Colon (tissue), 2 donors: ENCODE data around the gene SPEN.
"Not testable (repeated sequence)": the region's sequence is repeated elsewhere in the genome, so short reads cannot be mapped to it uniquely, and the experiment has no call there.

Experiments
- FAIRE-seq: peaks from 2 replicates; lab custom pipeline; 2012; peaks lifted over from hg19 to GRCh38; lab: Jason Lieb, UNC
- donor health status: control.
- donor health status: control.

SPEN gene

DNA sequence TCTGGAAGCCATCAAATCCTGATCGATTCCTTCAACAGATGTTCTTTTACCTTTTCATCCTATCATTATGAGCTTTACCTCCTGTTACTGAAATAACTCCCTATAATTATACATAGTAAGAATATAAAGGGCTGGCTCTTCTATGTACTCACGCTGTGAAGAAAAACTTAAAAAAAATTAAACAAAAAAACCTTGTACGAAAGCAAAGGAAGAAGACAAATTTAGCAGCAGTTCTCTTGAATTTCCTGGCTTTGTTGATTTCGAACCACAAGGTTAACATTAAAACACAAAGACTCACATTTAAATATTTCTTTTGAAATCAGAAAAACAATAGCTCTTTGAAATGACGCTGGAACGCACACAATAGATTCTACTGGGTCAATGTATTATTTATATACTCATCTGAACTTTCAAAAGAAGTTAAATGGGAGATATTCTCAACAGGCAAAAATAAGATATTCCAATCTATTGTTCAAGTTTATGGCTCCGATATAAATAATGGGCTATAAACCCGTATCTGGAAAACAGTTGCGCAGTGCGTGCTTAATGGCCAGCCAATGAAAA, 13.6 kb upstream of the SPEN start:
- FAIRE-seq: peak; percentile 14

DNA sequence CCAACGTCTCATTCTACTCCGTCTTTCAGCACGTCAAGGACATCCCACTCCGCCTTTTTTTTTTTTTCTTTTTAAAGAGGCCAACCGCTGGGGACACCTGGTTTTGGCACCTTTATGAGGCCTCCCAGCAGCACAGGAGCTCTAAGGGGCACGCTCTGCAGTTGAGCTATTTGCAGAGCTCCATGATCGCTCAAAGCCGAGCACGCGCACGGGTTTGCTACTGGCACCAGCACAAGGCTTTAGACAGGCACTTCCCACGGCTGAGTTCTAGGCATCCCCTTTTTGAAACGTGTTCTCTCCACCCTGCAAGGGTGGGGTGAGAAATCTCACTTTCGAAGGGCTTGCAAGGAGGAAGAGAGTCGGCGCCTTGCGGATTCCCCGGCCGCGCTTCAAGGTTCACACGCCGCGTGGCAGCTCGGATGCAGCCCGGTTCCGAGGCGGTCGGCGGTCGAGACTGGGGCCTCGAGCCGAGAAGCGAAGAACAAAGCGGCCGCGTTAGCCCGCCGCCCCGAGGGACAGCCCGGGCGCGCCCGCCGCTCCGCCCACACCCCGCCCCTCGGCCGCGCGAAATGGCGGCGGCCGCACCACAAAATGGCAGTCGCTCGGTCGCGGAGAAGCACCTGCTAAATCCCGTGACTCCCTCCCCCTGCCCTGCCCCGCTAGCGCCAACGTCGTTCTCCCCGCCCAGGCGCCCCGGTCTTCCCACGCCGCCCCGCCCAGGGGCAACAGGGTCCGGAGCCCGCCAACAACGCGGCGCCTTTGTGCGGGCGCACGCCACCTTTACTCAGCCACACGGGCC, 12.9 kb upstream of the SPEN start:
- no peak for FAIRE-seq

DNA sequence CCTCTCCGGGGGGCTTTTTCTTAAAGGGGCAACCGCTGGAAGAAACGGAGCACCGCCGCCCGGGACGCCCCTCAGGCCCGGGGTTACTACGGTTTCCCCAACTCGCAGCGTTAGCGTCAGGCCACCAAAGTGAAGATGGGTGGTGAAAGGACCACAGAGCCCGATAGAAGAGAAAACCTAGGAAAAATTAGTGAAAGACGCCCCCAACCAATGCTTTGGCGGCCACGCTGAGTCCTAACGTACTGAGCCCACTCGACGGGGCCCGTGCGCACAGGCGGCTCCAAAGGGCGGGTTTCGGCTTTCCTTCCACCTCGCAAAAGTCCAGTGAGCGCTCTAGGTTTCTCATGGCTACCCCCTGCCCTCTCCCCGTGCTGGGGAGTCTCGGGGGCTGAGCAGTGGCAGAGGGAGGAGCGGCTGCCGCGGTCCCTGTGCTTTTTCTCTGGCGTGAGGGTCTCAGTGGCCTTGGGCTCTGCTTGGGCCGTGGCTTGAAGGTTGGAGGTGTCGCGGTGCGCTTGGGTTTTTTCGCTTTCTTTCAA, 12.2 kb upstream of the SPEN start:
- no peak for FAIRE-seq

DNA sequence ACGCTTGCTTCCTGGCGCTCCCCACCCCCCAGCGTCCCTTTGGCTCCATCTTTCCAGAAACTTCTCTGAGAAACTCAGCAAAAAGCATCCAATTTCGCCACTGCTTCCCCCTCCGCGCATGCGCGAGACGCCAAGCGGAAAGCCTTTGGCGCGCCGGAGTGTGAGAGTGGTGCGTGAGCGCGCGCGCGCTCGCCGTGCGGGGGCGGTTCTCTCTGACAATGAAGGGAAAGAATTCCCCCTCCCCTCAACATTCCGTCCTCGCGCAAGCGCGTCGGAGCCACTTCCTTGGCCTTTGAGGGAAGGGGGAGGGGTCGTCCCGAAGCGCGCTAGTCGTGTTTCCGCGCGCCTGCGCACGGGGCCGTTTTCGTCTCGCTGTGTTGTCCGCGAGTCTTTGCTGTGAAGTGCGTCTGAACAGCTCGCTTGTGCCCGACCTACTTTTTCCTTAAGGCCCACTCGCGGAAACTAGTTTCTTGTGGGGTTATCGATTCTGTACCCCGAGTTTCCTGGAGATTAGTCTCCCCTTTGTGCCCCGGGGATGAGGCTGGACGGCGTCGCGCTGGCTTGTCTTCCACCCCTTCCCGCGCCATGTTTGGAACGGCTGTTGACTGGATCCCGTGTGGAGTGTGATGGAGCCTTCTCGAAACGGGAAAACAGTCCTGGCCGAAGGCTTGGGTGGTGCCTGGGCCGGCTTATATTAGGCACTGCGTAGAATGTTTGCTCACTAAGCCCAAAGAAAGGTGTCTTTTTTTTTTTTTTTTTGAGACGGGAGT, 11.6 kb upstream of the SPEN start:
- no peak for FAIRE-seq

DNA sequence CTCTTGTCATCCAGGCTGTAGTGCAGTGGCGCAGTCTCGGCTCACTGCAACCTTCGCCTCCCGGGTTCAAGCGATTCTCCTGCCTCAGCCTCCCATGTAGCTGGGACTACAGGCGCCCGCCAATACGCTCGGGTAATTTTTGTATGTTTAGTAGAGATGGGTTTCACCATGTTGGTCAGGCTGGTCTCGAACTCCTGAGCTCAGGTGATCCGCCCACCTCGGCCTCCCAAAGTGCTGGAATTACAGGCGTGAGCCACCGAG, 11.1 kb upstream of the SPEN start:
- FAIRE-seq: not testable (repeated sequence)

DNA sequence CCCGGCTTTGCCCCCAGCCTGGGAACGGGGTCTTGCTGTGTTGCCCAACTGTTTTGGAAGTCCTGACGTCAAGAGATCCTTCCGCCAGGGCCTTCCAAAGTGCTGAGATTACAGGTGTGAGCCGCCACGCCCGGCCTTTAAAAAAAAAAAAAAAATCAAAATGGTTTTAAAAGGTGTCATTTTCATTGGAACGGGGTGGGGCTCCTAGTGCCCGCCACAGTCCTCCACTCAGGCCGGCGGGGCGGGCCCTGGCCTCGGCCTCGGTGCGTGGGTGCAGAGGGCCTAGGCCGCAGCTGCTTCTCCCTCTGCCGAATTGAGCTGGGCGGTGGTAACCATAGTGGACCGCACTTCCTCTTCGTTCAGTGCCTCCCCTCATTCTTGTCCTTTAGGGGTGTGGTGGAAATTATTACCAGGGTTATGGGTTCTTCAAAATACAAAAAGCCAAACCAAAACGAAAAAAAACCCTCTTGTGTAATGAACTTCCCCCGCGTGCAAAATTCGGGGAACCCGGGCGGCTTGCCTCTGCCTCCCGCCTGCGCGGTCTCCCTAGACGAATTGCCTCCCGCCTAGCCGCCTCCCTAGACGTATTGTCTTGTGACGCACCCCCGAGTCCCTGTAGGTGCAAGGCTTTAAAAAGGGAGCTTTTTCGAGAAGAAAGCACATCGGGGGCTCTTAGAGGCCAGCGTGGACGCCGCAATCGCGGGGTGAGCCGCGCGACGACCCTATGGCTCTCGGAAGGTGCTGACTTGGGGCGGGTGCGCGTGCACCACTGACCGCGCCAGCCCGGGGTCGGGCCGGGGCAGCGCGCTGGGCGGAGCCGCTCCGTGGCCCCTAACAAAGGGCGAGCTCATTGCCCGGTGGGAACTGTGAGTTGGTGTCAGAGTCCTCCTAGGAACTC, 10.5 kb upstream of the SPEN start:
- no peak for FAIRE-seq

DNA sequence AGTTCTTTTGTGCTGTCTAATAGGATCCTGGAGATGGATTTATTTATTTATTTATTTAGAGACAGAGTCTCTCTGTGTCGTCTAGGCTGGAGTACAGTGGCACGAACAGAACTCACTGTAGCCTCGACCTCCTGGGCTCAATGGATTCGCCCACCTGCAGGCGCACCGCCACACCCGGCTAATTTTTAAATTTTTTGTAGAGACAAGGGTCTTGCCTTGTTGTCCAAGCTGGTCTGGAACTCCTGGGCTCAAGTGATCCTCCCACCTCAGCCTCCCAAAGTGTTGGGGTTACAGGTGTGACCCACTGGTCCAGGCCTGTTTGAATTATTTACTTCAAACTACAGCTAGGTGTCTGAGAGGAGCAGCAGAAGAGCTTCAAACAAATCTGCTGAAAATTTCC, 9.6 kb upstream of the SPEN start:
- no peak for FAIRE-seq

DNA sequence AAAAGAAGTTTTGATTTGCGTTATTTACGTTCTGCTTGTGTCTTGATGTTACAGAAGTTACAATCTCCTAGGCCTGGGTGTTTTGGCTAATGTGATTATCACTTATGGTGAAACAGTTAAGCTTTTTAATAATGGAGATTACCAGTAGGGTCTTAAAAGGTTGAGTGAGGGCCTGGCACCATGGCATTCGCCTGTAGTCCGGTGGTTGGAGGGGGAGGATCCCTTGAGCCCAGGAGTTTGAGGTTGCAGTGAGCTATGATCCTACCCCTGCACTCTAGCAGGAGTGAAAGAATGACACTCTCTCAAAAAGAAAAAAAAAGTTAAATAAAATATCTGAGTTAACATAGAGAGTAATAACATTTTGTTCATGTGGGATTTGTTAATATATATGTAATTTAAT, 8.8 kb upstream of the SPEN start:
- FAIRE-seq: no peak

DNA sequence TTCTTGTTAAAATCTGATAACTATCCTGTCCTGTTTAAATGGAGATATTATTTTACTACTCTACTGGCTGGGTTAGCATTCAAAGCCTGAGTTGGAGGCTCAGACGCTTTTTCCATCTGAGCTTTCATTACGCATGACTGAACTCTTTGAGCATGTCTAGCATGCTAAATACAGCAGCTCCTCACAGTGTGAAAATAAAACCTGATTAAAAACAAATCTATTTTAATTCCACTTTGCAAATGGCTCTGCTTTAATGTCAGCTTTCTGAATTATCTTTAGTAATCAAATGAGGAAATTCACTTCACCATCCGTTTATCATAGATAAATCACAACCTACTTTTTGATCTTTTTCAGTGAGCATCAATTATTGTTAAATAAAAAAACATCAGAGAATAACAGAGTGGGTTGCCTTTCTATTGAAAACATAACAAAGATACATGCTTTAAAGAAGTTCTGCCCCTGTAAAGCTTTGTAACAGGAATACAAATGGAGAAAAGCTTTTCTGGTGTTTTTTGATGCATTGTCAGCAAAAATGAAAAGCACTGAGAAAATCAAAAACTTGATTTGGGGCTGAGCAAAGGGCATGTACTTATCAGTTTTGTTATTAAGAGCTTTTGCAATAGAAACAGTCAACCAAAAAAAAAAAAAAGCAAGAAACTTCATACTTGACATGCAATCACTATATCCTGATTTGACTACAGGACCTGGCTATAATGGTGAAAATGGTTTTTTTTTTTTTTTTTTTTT, 3.5 kb upstream of the SPEN start:
- no peak for FAIRE-seq

DNA sequence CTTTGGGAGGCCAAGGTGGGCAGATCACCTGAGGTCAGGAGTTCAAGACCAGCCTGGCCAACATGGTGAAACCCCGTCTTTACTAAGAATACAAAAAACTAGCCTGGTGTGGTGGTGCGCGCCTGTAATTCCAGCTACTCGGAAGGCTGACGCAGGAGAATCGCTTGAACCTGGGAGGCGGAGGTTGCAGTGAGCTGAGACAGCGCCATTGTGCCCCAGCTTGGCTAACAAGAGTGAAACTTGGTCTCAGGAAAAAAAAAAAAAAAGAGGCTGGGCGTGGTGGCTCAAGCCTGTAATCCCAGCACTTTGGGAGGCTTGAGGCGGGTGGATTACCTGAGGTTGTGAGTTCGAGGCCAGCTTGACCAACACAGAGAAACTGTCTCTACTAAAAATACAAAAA, 1.5 kb upstream of the SPEN start:
- not testable (repeated sequence) for FAIRE-seq

DNA sequence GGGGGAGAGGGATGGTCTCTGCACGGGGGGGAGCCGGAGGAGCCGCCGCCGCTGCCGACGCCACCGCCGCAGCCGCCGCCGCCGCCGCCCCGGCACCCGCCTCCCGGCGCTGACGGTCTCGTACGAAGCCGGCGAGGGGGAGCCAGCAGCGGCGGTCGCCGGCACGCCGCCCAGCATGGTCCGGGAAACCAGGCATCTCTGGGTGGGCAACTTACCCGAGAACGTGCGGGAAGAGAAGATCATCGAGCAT, 311 bp downstream of the SPEN start:
- no peak for FAIRE-seq

DNA sequence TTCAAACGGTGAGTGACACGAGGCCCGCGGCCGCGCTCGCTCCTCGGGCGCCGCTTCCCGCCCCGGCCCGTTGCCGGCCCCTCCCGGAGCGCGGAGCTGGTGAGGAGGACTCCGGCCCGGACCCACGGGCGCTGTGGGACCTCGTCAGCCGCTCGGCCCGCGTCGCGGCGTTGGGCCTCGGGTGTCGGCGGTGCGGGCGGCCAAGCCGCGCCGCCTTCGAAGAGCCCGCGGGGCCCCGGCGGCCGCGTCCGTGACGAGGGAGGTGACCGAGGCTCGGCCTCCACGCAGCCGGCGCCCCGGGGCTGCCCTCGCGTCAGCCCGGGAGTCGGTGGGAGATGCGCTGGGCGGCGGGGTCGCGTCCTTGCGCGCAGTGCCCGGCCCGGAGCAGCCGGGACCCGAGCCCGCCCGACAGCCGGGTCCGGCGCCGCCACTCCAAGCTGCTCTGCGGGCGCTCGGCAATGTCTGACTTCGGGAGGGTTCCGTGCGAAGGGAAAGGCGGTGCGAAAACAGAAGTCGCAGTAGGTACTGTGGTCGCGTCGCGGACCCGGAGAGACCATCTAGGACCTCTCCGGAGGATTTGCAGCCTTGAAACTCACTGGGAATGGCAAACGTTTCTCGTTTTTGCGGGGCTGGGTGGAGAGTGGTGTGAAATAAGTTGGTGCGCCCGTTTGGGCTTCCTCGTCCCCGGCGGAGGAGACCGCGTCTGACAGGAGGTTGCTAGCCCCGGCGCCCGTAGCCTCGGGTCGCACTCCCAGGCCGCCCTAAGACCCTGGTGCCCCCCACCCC, 829 bp downstream of the SPEN start:
- FAIRE-seq: no peak

DNA sequence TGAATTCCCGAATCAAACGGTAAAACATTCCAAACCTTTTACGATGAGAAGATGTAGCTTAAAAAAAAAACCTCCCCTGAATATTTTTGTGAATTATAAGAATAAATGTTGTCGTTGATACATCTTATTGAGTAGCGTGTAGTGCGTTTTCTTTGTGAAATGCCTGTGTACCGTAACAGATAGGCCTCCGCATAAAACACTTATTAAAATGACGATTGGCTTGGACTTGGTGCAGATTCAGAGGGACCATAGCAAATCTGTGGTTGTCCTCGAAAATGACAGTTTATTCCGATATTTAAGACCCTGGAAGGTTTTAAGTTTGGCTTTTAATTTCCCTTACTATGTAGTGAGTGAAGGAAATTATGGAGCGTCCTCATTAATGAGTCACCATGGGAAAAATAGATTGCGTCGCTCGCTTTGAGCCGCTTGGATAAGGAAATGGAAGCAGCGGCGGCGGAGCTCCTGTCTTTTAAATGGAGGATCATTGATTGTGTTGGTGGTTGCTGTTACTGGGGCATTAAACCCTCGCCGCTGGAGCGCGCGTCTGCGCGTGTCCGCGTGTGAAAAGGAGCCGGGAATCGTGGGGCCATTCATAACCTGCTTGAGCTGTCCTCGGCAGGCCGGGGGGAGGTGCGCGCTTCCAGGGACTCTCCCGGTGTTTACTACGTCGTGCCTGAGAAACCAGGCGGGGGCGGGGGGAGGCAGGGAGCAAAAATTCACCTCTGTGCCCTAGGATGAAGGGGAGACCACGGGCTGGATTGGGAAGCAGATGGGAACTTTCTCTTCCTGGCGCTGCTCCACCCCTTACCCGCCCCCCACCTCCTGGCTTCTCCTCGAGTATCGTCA, 1.6 kb downstream of the SPEN start:
- no peak for FAIRE-seq

DNA sequence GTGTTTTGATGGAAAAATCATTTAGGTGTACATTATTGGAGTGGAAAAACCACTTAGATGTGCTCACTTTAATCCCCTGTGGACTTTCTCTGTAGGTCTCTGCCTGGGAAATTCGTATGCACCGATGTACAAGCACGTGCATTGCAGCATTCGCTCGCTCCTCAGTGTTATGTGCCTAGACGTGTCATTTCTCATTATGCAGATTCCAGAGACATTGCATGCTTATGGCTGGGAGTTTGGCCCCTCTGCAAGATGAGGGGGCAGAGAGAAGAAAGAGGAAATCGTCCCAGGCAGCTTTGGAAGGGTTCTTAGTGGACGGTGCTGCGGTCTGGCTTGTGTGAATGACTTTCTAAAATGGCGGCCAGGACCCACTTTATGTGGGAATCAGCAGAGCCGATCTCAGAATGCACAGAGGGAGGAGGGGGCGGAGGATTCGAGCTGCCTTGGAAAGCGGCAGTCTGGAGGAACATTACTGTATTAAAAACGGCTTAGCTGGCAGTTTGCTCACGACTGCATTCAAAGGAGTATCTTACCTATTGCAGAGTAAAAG, 2.3 kb downstream of the SPEN start:
- FAIRE-seq: no peak

DNA sequence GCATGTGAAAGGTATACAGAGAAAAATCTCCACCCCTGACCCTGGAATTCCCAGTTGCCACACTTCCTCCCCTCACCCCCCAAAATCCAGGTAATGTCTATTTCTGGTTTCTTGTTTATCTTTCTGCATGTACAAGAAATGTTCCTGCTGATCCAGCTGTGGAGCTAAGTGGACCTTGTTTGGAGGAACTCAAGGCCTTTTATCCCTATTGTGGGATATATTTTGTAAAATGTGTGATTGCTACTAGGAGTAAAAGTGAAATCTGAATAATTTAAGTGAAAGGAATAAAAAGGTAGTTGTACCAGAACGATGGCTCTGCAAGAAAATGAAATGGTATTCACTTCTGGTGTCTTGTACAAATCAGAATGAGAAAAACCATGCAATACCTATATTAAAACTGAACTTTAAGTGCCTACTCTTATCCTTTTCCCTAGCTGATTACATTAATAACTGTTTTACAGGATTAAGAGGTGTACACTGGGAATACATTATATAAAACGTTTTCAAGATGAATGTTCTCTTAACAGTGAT, 3.0 kb downstream of the SPEN start:
- FAIRE-seq: no peak

DNA sequence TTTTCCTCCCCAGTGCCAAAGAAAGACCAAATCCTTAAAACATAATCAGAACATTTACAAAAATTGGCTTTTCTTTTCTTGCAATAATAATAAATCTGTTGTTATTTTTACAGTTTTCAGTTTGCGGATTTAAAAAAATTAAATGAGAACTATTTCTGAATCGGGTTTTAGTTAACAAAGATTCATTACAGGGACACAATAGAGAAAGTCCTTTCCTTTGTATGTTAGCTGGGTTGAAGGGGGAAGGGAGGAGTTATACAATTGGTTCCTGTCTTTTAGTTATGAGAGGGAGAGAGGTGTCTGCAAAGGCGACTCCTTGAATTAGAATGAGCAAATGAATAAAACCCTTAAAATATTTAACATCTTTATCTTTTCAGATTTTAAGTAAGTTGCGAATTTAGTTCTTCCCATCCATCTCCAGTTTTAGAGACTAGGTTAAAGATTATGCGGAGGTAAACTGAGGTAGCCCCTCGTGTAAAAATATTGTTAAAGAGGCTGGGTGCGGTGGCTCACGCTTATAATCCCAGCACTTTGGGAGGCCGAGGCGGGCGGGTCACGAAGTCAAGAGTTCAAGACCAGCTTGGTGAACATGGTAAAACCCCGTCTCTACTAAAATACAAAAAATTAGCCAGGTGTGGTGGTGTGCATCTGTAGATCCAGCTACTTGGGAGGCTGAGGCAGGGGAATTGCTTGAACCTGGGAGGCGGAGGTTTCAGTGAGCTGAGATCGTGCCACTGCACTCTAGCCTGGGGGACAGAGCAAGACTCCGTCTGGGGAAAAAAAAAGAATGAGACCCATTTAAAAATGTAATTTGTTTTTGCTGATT, 3.9 kb downstream of the SPEN start:
- FAIRE-seq: no peak

DNA sequence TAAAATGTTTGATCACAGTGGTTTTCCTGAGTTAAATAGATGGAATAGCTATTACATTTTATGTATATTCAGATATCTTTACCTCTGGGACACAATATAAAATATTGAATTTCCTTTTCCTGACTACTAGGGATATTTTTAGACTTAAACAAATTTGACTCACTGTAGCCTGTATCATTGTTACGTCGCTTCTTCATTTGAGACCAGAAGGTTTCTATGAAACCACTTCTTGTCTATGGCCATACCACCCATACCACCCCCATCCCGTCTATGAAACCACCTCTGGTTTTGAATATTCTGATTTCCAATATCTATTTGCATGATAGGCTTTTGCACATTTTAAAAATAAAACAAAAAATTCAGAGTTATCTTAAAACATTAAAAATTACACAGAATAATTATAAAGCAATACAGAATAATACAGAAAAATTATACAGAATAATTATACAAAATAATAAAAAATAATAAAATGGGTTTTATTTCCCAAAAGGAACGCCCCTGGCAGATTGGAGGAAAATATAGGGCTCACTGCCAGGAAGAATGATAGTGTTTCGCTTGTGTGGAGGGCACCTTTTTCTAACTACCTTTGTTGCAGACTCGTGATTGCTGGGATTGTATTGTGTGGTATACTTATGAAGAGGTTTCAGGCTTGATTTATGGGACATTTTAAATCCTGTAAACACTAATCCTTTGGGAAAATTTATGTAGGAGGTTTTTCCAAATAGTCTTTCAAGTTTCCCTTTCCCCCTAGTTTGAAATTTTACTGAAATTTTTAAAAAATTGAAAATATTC, 4.7 kb downstream of the SPEN start:
- FAIRE-seq: no peak

DNA sequence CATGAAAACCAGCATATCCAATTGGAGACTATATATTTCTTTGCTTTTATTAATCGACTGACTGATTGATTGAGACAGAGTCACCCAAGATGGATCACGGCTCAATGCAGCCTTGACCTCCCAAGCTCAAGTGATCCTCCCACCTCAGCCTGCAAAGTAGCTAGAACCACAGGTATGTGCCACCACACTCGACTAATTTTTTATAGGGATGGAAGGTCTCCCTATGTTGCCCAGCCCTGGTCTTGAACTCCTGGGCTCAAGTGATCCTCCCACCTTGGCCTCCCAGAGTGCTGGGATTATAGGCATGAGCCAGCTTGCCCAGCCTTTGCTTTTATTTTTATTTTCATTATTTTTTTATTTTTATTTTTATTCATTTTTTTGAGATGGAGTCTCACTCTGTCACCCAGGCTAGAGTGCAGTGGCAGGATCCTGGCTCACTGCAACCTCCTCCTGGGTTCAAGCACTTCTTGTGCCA, 5.4 kb downstream of the SPEN start:
- FAIRE-seq: no peak
